Hepatocyte (in vitro differentiated cells): ENCODE measurements around the gene HHEX.
"Not testable (repeated sequence)": the region's sequence is repeated elsewhere in the genome, so short reads cannot be mapped to it uniquely, and the experiment has no call there.

ENCODE experiments used
- CTCF ChIP-seq: fragments of 200-600 bp; sonication (generic); IDR thresholded peaks from 2 replicates; pipeline ENCODE4 v1.5.1; 2016; ENCODE audit warnings: antibody characterized with exemption, mild to moderate bottlenecking; ENCODE audit not compliant: poor library complexity
- EZH2 ChIP-seq: fragments of 200-600 bp; sonication (generic); IDR thresholded peaks from 2 replicates; pipeline ENCODE4 v1.6.1; 2016; ENCODE audit warnings: antibody characterized with exemption, mild to moderate bottlenecking, borderline replicate concordance
- EZH2phosphoT487 ChIP-seq: fragments of 200-600 bp; sonication (generic); IDR thresholded peaks from one replicate; pipeline ENCODE4 v1.6.1; 2018; ENCODE audit warnings: antibody characterized with exemption, mild to moderate bottlenecking, low read depth, moderate library complexity; ENCODE audit not compliant: unreplicated experiment, severe bottlenecking

DNA sequence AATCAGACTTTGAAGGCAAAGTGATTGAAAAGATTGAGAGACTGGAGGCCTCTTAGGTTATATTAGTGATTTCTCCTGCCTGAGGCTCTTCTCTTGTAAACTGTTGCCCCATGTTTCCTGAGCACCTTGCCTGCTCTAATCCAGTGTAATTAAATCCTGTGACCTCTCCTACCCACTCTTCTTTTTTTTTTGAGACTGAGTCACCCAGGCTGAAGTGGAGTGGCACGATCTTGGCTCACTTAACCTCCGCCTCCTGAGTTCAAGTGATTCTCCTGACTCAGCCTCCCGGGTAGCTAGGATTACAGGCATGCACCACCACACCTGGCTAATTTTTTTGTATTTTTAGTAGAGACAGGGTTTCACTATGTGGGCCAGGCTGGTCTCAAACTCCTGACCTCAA lies 38.9 kb upstream of the HHEX start:
- not testable (repeated sequence) for TF ChIP-seq CTCF, EZH2, EZH2phosphoT487
